Stimulated activated effector memory CD8-positive, alpha-beta T cell treated with anti-CD3 and anti-CD28 coated beads, Interleukin-12 subunit alpha, Interleukin-12 subunit beta, amount 100 ng/mL, for 72 hours (primary cell): ENCODE measurements around the gene TSSK2.

Experiments
- ATAC-seq: fragments of 150-1000 bp; cut with Tn5 transposase; 2 replicates; pipeline ENCODE4 v1.10.0; 2021
- DNase-seq, 2 donors: peaks; one replicate each; pipeline ENCODE4 v3.0.0; 2021 to 2022; ENCODE audit warnings: low spot score in 2 of 2
- H3K27ac Mint-ChIP-seq: one replicate; pipeline ENCODE4 v1.8.0; 2022; ENCODE audit warnings: mild to moderate bottlenecking, mixed read lengths
- H3K36me3 Mint-ChIP-seq: one replicate; pipeline ENCODE4 v1.8.0; 2022; ENCODE audit warnings: mild to moderate bottlenecking, mixed read lengths
- H3K4me1 Mint-ChIP-seq: one replicate; pipeline ENCODE4 v1.8.0; 2022; ENCODE audit warnings: mixed read lengths
- H3K4me3 Mint-ChIP-seq: one replicate; pipeline ENCODE4 v1.8.0; 2022; ENCODE audit warnings: mild to moderate bottlenecking, mixed read lengths
- H3K9me3 Mint-ChIP-seq: one replicate; pipeline ENCODE4 v1.8.0; 2022; ENCODE audit warnings: mixed read lengths

Gene TSSK2

GRCh38 chr22:19114984-19115552 is 16.0 kb upstream of the TSSK2 start:
- Mint-ChIP-seq H3K9me3 (no peaks in the 10 kb centered on the region), H3K4me3 (no peak overlapping the region), H3K36me3 (peaks cover 10% of the 10 kb centered on the region), H3K27ac (peak overlapping the region; percentile 79), H3K4me1 (peaks cover 70% of the 10 kb centered on the region)
- ATAC-seq (peak; percentile 29), DNase-seq (no peak)

GRCh38 chr22:19115628-19116027 is 15.5 kb upstream of the TSSK2 start:
- Mint-ChIP-seq H3K4me3 (no peak overlapping the region), H3K27ac (peak overlapping the region; percentile 79), H3K36me3 (peaks cover 10% of the 10 kb centered on the region), H3K9me3 (no peaks in the 10 kb centered on the region), H3K4me1 (peaks cover 71% of the 10 kb centered on the region)
- peak; percentile 22 for ATAC-seq
- DNase-seq, result no peak

- DNase-seq (no peak), ATAC-seq (no peak)
- peaks cover 69% of the 10 kb centered on the region for H3K4me1 Mint-ChIP-seq
- H3K36me3 Mint-ChIP-seq, result peaks cover 10% of the 10 kb centered on the region
- no peak overlapping the region for H3K4me3 Mint-ChIP-seq
- no peaks in the 10 kb centered on the region for H3K9me3 Mint-ChIP-seq
- H3K27ac Mint-ChIP-seq, result no peak overlapping the region
Measured at GRCh38 chr22:19117111-19117512, 14.0 kb upstream of the TSSK2 start.

GRCh38 chr22:19118329-19118880 is 12.7 kb upstream of the TSSK2 start:
- ATAC-seq, result no peak
- H3K4me1 Mint-ChIP-seq, result peaks cover 70% of the 10 kb centered on the region
- H3K4me3 Mint-ChIP-seq, result no peak overlapping the region
- H3K9me3 Mint-ChIP-seq, result no peaks in the 10 kb centered on the region
- no peak for DNase-seq
- no peak overlapping the region for H3K27ac Mint-ChIP-seq
- peaks cover 10% of the 10 kb centered on the region for H3K36me3 Mint-ChIP-seq

GRCh38 chr22:19119949-19120348 is 11.2 kb upstream of the TSSK2 start:
- DNase-seq (no peak), ATAC-seq (no peak)
- H3K27ac Mint-ChIP-seq, result peak overlapping the region; percentile 74
- peak overlapping the region; percentile 82 for H3K4me3 Mint-ChIP-seq
- peaks cover 10% of the 10 kb centered on the region for H3K36me3 Mint-ChIP-seq
- H3K4me1 Mint-ChIP-seq, result peaks cover 65% of the 10 kb centered on the region
- no peaks in the 10 kb centered on the region for H3K9me3 Mint-ChIP-seq

- ATAC-seq (peak; percentile 24), DNase-seq (no peak)
- Mint-ChIP-seq H3K27ac (peak overlapping the region; percentile 74), H3K4me3 (peak overlapping the region; percentile 82), H3K9me3 (no peaks in the 10 kb centered on the region), H3K4me1 (peaks cover 54% of the 10 kb centered on the region), H3K36me3 (peaks cover 10% of the 10 kb centered on the region)
Measured at GRCh38 chr22:19120829-19121630, 10.1 kb upstream of the TSSK2 start.

GRCh38 chr22:19121631-19122142 is 9.4 kb upstream of the TSSK2 start:
- H3K4me3 Mint-ChIP-seq, result peak overlapping the region; percentile 82
- peaks cover 10% of the 10 kb centered on the region for H3K36me3 Mint-ChIP-seq
- peaks cover 47% of the 10 kb centered on the region for H3K4me1 Mint-ChIP-seq
- DNase-seq (peak in 1 of 2 donors; percentile 69), ATAC-seq (peak; percentile 45)
- no peaks in the 10 kb centered on the region for H3K9me3 Mint-ChIP-seq
- peak overlapping the region; percentile 74 for H3K27ac Mint-ChIP-seq

GRCh38 chr22:19122143-19122751 is 8.9 kb upstream of the TSSK2 start, which contains the start of gene DGCR2:
TSS of gene DGCR2 (minus strand) at chr22:19122412. CDS start at chr22:19122206, 206 bp downstream.
- DNase-seq (peak; percentile 88 to 93), ATAC-seq (peak; percentile 96)
- Mint-ChIP-seq H3K9me3 (no peaks in the 10 kb centered on the region), H3K36me3 (peaks cover 10% of the 10 kb centered on the region), H3K4me1 (peaks cover 42% of the 10 kb centered on the region), H3K4me3 (peak within 1 kb of the TSS; percentile 82), H3K27ac (peak within 1 kb of the TSS; percentile 74)

- peak overlapping the region; percentile 82 for H3K4me3 Mint-ChIP-seq
- DNase-seq (no peak), ATAC-seq (no peak)
- H3K36me3 Mint-ChIP-seq, result peaks cover 10% of the 10 kb centered on the region
- peak overlapping the region; percentile 56 for H3K27ac Mint-ChIP-seq
- H3K4me1 Mint-ChIP-seq, result peaks cover 39% of the 10 kb centered on the region
- no peaks in the 10 kb centered on the region for H3K9me3 Mint-ChIP-seq
Measured at GRCh38 chr22:19122752-19123492, 8.2 kb upstream of the TSSK2 start.

- H3K9me3 Mint-ChIP-seq, result no peaks in the 10 kb centered on the region
- no peak overlapping the region for H3K4me3 Mint-ChIP-seq
- DNase-seq (no peak), ATAC-seq (no peak)
- H3K27ac Mint-ChIP-seq, result no peak overlapping the region
- H3K4me1 Mint-ChIP-seq, result peaks cover 32% of the 10 kb centered on the region
- peaks cover 3% of the 10 kb centered on the region for H3K36me3 Mint-ChIP-seq
Measured at GRCh38 chr22:19123936-19124335, 7.2 kb upstream of the TSSK2 start.

GRCh38 chr22:19124377-19124776 is 6.7 kb upstream of the TSSK2 start:
- Mint-ChIP-seq H3K4me1 (peaks cover 29% of the 10 kb centered on the region), H3K36me3 (no peaks in the 10 kb centered on the region), H3K4me3 (no peak overlapping the region), H3K9me3 (no peaks in the 10 kb centered on the region), H3K27ac (no peak overlapping the region)
- ATAC-seq (no peak), DNase-seq (no peak)

GRCh38 chr22:19125011-19125410 is 6.1 kb upstream of the TSSK2 start:
- Mint-ChIP-seq H3K4me3 (no peak overlapping the region), H3K4me1 (peaks cover 23% of the 10 kb centered on the region), H3K27ac (no peak overlapping the region), H3K9me3 (no peaks in the 10 kb centered on the region), H3K36me3 (no peaks in the 10 kb centered on the region)
- DNase-seq (no peak), ATAC-seq (no peak)

- H3K4me3 Mint-ChIP-seq, result no peak overlapping the region
- no peak overlapping the region for H3K27ac Mint-ChIP-seq
- peaks cover 16% of the 10 kb centered on the region for H3K4me1 Mint-ChIP-seq
- ATAC-seq (no peak), DNase-seq (no peak)
- no peaks in the 10 kb centered on the region for H3K36me3 Mint-ChIP-seq
- no peaks in the 10 kb centered on the region for H3K9me3 Mint-ChIP-seq
Measured at GRCh38 chr22:19125474-19126308, 5.4 kb upstream of the TSSK2 start.
